Heart left ventricle (tissue), 16 donors: ENCODE data around the gene RPL18A. TPM values are rescaled to one million over a fixed set of nuclear protein-coding genes. Genes with fewer than 3 reads are reported as not detected.

Experiments used
- ATAC-seq, 4 donors: fragments of 200-7000 bp; cut with Tn5 transposase; one replicate each; pipeline ENCODE4 v1.9.1; 2020 to 2022; ENCODE audit warnings: moderate library complexity in 4 of 4, mild to moderate bottlenecking in 3 of 4, moderate number of reproducible peaks in 1 of 4
- DNase-seq, 5 donors: peaks; one replicate each; pipeline ENCODE4 v3.0.0-alpha.2; 2020
- H3K27ac ChIP-seq, 12 donors: fragments of 200-600 bp; sonication (generic) in 4 of 12; one replicate each; pipeline versions ENCODE4 v1.5.0 to v1.8.0; 2016 to 2022; ENCODE audit warnings: mild to moderate bottlenecking in 2 of 12
- H3K27me3 ChIP-seq, 9 donors: fragments of 200-600 bp; sonication (generic) in 2 of 9; one replicate each; pipeline versions ENCODE4 v1.5.1 to v1.8.0; 2016 to 2022; ENCODE audit warnings: mild to moderate bottlenecking in 3 of 9
- H3K36me3 ChIP-seq, 9 donors: fragments of 200-600 bp; sonication (generic) in 2 of 9; one replicate each; pipeline versions ENCODE4 v1.5.0 to v1.8.0; 2018 to 2022; ENCODE audit warnings: mild to moderate bottlenecking in 2 of 9
- H3K4me1 ChIP-seq, 12 donors: fragments of 200-600 bp; sonication (generic) in 4 of 12; one replicate each; pipeline versions ENCODE4 v1.5.0 to v1.8.0; 2016 to 2022; ENCODE audit warnings: mild to moderate bottlenecking in 3 of 12
- H3K4me3 ChIP-seq, 12 donors: fragments of 200-600 bp; sonication (generic) in 4 of 12; one replicate each; pipeline versions ENCODE4 v1.5.0 to v1.8.0; 2017 to 2022; ENCODE audit warnings: mild to moderate bottlenecking in 9 of 12, moderate library complexity in 4 of 12
- H3K9me3 ChIP-seq, 12 donors: fragments of 200-600 bp; sonication (generic) in 4 of 12; one replicate each; pipeline versions ENCODE4 v1.5.0 to v1.8.0; 2016 to 2022; ENCODE audit warnings: mild to moderate bottlenecking in 1 of 12
- CTCF ChIP-seq, 12 donors: fragments of 200-600 bp; sonication (generic) in 4 of 12; IDR thresholded peaks; one replicate each; pipeline versions ENCODE4 v1.5.0 to v1.8.0; 2018 to 2022; ENCODE audit warnings: antibody characterized with exemption in 12 of 12, mild to moderate bottlenecking in 5 of 12
- POLR2A ChIP-seq, 2 donors: fragments of 450-650 bp; IDR thresholded peaks; one replicate each; pipeline ENCODE4 v1.6.1; 2017; ENCODE audit warnings: antibody characterized with exemption in 2 of 2, mild to moderate bottlenecking in 2 of 2, moderate library complexity in 2 of 2
- WGBS, 4 donors: extraction: QIAGEN DNeasy Blood & Tissue Kit in 2 of 4; methylation state at CpG; one replicate each; pipeline versions ENCODE4 v1.1.5 to v1.1.7; 2013 to 2018; 5-methylcytosine and 5-hydroxymethylcytosine counted together
- intact Hi-C, 10 donors: fragments of 100-400 bp; cut with DNase I; formaldehyde crosslinking; loops; one replicate each; pipeline versions ENCODE4 v1.11.1 to v1.14.2; 2022
- long read RNA-seq, 3 donors: library from polyadenylated mRNA; unstranded; transcript quantifications; one replicate each; pipeline ENCODE4 v2.0.0, GENCODE V29; 2020 to 2021
- polyA plus RNA-seq, 2 donors: library from polyadenylated mRNA; stranded (reverse); fragments of 200-250 nt; gene quantifications; one replicate each; pipeline ENCODE4 v1.2.3, GENCODE V29; 2013
- total RNA-seq, 9 donors: library from RNA; depleted of rRNA in 2 of 9; stranded (reverse); fragments of >200 nt in 2 of 9; fragmentation: NEBNext Ultra II Directional in 3 of 9; extraction: Animal tissue kit (Norgen Biotek cat#: 25700) in 3 of 9; gene quantifications; one replicate each; pipeline versions ENCODE4 v1.1.0 to v1.2.4, GENCODE V29; 2016 to 2023
- donor health status: ischemic (EF 13 %, LVEDD 7.1; RV severe dilation, severe dysfunction).
- donor health status: healthy with polysubstance abuse.
- donor health status: DM: no; HTN: yes; CAD: no.
- donor health status: DM: no; HTN: no; CAD: no.
- donor health status: ischemic (EF 25% LVEDD 6.9; RV normal size, moderate dysfunction).
- donor health status: ischemic (EF 25% LVEDD 5.7; RV mildly dilated, moderate dysfunction).
- donor health status: healthy.
- donor health status: DM: yes; HTN: yes; CAD: no.
- donor health status: ischemic (EF 35%, LVEDD 5.7; RV mildly dilated, moderate dysfunction).
- donor health status: nonischemic (EF 11% LVEDD 7.7; RV severe dilation, severe dysfunction).
- donor health status: DM: yes; HTN: yes; CAD: no.
- donor health status: PGD.
- donor health status: ischemic (EF 29% LVEDD 5.4; RV normal size, mild dysfunction).
- donor health status: nonischemic (EF 23%, LVEDD 6.1; RV moderate dilation, normal function).

RPL18A gene
- total RNA-seq (1,000 to 10,000 TPM in 2 of 9 donors, 100 to 1,000 TPM in 7; 566 to 1,124 (median 752) TPM), polyA plus RNA-seq (1,000 to 10,000 TPM in 1 of 2 donors, 100 to 1,000 TPM in 1; 787 to 2,031 TPM)
- long read RNA-seq, donor 1, transcript RPL18A-203 (4 exons, 1,084 nt), result minor isoform, 9 of 274 reads
- long read RNA-seq, donor 1, transcript RPL18A-201 (5 exons, 665 nt), result major isoform, 258 of 274 reads
- long read RNA-seq, donor 1, partial matches to known transcripts, result 6 of 274 reads
- long read RNA-seq, donor 1, other reads (novel, unspliced or antisense), result 1 of 274 reads
- long read RNA-seq, donor 2, transcript RPL18A-203 (4 exons, 1,084 nt), result minor isoform, 8 of 209 reads
- long read RNA-seq, donor 2, transcript RPL18A-201 (5 exons, 665 nt), result major isoform, 200 of 209 reads
- long read RNA-seq, donor 2, partial matches to known transcripts, result 1 of 209 reads
- long read RNA-seq, donor 2, other reads (novel, unspliced or antisense), result 0 of 209 reads
- long read RNA-seq, donor 3, transcript RPL18A-201 (5 exons, 665 nt), result major isoform, 230 of 251 reads
- long read RNA-seq, donor 3, transcript RPL18A-203 (4 exons, 1,084 nt), result minor isoform, 11 of 251 reads
- long read RNA-seq, donor 3, partial matches to known transcripts, result 8 of 251 reads
- long read RNA-seq, donor 3, other reads (novel, unspliced or antisense), result 2 of 251 reads

- intact Hi-C loops, result loop anchor here (1.0 to 10.0 kb wide), 14 partner anchors 68 to 515 kb away; partner anchors contain the start of genes CCDC124 (in 4 of the 10), TMEM221 (in 2 of the 10) and MAP1S (in 1 of the 10)
- peak within 1 kb of the TSS; percentile 41 to 96 (median 88) for H3K27ac ChIP-seq
Measured at GRCh38 chr19:17859533-17860330, at the start of gene RPL18A. TSS of gene RPL18A (plus strand) at chr19:17859910. CDS start at chr19:17859957, 47 bp downstream.

GRCh38 chr19:17811103-17811502 is 48.6 kb upstream of the RPL18A start:
- H3K36me3 ChIP-seq, result no peaks in the 10 kb centered on the region
- H3K4me1 ChIP-seq, result no peaks in the 10 kb centered on the region
- intact Hi-C loops, result no loop called here
- no peak overlapping the region for H3K4me3 ChIP-seq
- no peak for TF ChIP-seq POLR2A (IDR thresholded peaks at IDR 0.05)
- TF ChIP-seq CTCF (IDR thresholded peaks at IDR 0.05), result no peak
- 93 to 98% (median 95%) methylated on average over 2 of the region's 2 CpGs for WGBS, 4 donors
- peaks cover 0 to 8% (median 0%) of the 10 kb centered on the region in 12 donors for H3K9me3 ChIP-seq
- DNase-seq (no peak), ATAC-seq (no peak)
- H3K27ac ChIP-seq, result no peak overlapping the region
- peaks cover 0 to 45% (median 4%) of the 10 kb centered on the region in 9 donors for H3K27me3 ChIP-seq

More at GRCh38 chr19:17859533-17860330, at the start of gene RPL18A:
- H3K9me3 ChIP-seq, result no peaks in the 10 kb centered on the region
- peak; percentile 96 to 98 (median 97) for ATAC-seq
- peaks cover 0 to 40% (median 34%) of the 10 kb centered on the region in 9 donors for H3K36me3 ChIP-seq
- no peaks in the 10 kb centered on the region for H3K27me3 ChIP-seq
- peak; percentile 99 for DNase-seq
- H3K4me3 ChIP-seq, result peak within 1 kb of the TSS; percentile 68 to 100 (median 88)
- TF ChIP-seq POLR2A (IDR thresholded peaks at IDR 0.05), result peak; percentile 69 to 97
- TF ChIP-seq CTCF (IDR thresholded peaks at IDR 0.05), result peak; percentile 57 to 90 (median 84)
- 0 to 1% (median 0%) methylated on average over 34 to 80 of the region's 80 CpGs for WGBS, 4 donors
- peaks cover 5 to 40% (median 17%) of the 10 kb centered on the region in 12 donors for H3K4me1 ChIP-seq

- H3K9me3 ChIP-seq, result peaks cover 0 to 8% (median 0%) of the 10 kb centered on the region in 12 donors
- WGBS, 4 donors, result 83 to 90% (median 87%) methylated on average over 20 of the region's 20 CpGs
- no peak for TF ChIP-seq CTCF (IDR thresholded peaks at IDR 0.05)
- intact Hi-C loops, result no loop called here
- H3K4me1 ChIP-seq, result no peaks in the 10 kb centered on the region
- no peaks in the 10 kb centered on the region for H3K36me3 ChIP-seq
- no peak overlapping the region for H3K4me3 ChIP-seq
- no peak overlapping the region for H3K27ac ChIP-seq
- ATAC-seq (no peak), DNase-seq (no peak)
- H3K27me3 ChIP-seq, result peaks cover 0 to 50% (median 4%) of the 10 kb centered on the region in 9 donors
Measured at GRCh38 chr19:17811681-17812080, 48.0 kb upstream of the RPL18A start.
